NCI-H226 (cell line): Measurements from ENCODE around the gene OSMR.

ENCODE experiments used
- DNase-seq: peaks from one replicate; pipeline ENCODE4 v3.0.0-alpha.2; 2015

The OSMR gene

DNA sequence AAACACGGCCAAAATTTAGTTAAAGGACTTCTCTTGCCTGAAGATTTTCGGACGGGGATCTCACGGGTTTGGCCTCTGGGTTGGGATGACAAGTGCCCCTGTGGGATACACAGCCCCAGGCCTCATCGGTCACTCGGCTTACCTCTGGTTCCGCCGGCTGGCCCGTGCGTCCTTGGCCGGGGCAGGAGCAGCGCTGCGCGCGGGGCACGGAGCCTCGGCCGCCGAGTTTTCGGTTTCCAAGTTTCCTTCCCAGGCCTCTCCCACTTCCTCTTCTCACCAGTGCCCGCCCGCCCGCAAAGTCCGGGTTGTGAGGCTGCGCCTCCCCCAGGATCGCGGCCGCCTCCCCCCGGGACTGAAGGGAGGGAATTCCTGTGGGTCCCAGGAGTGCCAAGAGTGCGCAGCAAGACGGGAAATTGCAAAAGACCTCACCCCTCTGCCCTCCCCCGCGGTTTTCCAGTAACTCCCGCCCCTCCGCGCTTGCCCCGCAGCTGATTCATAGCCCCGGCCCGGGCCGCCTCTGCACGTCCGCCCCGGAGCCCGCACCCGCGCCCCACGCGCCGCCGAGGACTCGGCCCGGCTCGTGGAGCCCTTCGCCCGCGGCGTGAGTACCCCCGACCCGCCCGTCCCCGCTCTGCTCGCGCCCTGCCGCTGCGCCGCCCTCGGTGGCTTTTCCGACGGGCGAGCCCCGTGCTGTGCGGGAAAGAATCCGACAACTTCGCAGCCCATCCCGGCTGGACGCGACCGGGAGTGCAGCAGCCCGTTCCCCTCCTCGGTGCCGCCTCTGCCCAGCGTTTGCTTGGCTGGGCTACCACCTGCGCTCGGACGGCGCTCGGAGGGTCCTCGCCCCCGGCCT is at the start of gene OSMR:
Gene OSMR, plus strand, starts transcription at position 487 of the 853 bp plus-strand sequence. CDS start 23,033 bp downstream, outside the sequence.
- peak; percentile 98 for DNase-seq

DNA sequence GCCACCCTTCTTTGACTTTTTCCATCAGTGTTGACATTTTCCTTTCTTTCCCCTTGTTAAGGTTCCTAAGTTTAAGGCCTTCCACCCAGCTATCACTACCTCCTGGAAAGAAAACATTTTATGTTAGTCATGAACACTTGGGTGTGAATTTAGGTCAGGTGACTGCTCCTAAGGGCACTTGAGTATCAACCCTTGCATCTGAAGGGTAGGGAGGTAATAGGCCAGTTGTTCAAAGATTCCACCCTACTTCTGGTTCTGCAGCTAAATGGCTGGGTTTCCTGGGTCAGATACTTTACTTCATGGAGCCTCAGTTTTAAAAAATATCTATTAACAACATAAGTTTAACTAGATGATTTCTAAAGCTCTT is 49.1 kb upstream of the OSMR start:
- DNase-seq, result no peak

DNA sequence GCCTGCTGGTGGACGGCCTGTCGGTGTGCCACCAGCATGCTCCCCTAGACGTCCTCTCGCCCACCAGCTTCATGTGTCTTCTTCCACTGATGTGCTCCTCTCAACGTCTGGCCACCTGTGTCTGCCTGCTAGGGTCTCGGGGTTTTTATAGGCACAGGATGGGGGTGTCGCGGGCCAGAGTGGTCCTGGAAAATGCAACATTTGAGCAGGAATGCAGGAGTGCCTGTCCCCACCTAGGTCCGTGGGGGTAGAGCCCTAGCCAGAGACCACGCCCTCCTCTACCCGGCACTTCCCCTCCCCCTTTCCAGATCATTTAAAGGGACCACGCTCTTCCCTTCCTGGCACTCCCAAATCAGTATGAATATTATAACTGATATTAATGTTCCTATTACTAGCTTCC is 48.0 kb upstream of the OSMR start:
- DNase-seq, result no peak

DNA sequence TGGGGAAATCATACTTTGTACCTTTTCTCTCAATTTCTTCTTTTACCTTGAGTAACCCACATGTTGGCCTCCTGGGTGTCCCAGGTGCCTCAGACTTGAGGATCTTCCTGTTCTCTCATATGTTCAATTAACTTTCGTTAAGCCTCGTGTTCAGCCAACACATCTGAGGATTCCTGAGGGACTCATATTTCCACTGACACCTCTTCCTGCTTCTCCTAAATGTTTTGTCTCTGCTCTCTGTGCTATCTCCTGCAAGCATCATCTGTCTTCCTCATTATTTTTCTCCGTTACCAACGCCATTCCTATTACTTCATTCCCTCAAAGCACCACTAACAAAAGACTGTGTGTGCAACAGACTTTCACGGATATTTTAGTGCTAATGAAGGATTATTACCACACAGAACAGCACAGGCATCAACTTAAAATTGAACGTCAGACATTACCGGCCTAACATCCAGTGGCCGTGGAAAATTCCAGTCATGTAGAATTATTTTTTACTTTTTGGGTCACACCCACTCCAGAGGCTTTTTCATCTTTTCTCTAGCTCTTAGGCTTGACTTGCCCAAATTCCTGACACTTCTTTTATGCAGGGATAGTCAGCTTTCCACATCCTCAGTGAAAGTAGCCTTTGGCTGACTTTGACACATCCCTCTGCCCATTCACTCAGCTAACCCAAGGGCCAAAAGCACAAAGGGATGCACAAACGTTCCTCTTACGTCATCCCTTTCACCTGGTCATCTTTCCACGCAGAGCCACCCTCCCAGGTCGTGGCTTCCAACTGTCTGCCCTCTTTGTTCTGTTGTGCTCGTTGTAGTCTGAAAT is 46.0 kb upstream of the OSMR start:
- DNase-seq, result no peak

DNA sequence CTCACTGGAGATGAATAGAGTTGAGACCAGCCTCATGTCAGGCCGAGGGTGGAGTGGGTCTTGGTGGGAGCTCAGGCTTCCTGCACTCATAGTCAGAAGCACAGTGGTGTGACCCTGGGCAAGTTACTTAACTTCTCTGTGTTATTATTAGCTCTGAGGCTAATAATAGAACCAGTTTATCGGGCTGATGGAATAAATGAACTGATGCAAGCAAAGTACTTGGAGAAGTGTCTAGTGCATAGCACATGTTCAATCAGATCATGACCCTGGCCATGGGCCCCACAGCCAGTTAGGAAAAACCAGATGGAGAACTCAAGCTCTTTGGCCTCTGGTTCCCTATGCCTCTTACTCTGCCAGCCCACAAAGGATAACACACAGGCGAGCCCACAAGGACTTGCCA is 45.3 kb upstream of the OSMR start:
- no peak for DNase-seq

DNA sequence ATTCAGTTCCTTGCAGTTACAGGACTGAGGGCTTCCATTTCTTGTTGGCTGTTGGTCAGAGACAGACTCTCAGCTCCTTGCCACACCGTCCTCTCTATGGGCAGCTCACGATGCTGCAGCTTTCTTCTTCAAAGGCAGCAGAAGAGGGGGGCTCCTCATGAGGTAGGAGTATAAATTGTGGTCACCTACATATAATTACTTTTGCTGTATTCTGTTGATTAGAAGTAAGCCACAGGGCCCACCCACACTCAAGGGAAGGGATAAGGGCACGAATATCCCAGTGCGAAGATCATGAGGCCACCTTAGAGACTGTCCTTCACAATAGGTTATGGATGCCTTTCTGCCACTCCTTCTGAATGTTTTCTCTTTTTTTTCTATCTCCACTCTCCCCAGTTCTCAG is 43.7 kb upstream of the OSMR start:
- DNase-seq, result no peak

DNA sequence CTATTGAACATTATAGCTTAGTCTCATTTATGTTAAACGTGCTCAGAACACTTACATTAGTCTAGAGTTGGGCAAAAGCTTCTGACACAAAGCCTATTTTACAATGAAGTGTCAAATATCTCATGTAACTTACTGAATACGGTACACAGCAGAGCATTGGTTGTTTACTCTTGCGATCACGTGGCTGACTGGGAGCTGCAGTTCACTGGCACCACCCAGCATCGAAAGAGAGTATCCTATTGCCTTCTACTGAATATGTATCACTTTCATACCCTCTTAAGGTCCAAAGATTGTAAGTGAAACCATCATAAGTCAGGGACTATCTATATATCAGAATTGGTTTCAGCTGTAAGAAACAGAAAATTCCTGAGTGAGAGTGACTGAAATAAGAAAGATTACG is 42.6 kb upstream of the OSMR start:
- DNase-seq, result no peak

DNA sequence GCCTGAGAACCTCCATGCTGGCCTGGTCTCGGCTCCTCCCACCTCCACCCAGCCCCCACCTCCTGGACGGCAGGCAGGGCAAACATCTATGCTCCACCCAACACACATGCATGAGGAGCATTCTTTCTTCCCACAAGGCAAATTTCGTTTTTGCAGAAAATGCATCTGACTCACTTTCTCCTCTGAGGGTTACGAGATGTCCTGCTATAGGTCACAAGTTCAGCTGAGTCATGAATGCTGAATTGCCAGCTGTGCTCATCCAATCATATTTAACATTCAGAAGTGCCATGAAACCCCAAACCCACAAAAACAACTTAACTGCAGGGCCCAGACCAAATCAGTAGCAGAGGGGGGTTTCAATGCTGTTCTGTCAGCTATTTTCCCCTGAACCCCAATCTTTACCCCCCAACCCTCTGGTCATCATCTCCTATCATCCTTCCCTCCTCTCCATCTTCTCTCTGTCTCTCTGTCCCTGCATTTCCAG is 39.0 kb upstream of the OSMR start:
- DNase-seq, result peak; percentile 98

DNA sequence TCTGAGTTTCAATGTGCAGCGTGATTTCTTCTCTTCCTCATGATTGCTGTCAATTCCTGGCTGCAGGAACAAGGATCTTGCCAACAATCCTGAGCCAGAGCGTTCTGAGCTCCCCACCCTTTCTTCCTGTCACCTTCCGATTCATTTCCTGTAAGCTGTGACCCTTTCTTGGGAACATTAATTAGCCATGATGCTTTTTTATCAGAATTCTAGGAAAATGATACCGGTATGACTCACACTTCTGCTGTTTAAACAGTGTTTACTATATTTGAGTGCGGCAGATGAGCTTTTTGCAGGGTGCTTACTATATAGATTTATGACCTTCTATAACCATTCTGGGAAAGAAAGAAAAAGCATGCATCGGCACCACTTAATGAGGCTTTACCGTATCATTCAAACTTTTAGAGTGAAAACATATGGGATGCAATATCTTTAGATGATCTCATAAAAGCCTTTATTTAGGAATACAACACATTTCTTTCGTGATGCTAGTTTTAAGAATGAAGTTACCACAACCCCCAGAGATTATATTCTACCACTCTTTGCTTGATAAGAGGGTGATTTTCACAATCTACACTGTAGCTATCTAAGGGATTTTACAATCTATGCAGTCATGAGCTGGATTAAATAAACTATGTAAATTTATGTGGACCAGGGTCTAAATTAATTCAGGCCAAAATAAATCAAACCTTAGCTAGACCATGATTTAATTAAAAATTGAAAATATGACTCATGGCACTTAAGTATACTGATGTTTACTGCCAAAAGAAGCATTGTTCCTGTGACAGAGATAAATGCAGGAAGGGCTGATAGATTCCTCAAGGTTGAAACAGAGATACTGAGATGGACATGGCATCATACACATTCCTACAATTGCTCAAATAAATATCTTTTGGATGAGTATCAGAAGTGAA is 38.0 kb upstream of the OSMR start:
- peak; percentile 87 for DNase-seq

DNA sequence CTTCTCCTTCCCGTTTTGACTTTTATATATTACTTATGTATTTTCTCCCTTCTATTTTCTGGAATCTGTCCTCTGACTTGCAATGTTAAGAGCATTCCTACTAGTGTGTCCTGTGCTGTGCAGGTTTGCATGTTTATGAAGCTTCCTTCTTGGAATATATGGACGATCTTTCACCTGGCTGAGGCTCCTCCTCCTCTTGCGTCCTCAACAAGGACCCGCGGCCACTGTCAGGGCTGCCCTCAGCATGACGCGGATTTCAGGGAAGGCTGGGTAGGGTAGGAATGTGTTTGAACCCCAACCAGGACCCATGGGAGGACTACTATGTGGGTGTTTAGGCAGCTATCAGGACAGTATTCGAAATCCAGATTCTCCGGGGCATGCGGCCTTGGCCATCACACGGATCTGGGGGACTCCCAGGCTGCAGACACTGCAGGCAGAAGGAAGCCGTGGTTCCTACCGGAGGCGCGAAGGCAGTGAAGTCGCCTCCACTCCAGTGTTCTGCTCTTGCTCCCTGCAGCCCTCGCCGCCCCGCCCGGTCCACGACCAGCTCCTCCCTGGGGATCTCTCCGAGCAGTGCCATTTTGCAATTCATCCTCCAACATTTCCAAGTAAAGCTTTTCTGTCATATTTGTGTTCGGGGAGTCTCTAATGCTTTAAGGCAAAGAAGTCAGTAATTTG is 37.0 kb upstream of the OSMR start:
- peak; percentile 3 for DNase-seq

DNA sequence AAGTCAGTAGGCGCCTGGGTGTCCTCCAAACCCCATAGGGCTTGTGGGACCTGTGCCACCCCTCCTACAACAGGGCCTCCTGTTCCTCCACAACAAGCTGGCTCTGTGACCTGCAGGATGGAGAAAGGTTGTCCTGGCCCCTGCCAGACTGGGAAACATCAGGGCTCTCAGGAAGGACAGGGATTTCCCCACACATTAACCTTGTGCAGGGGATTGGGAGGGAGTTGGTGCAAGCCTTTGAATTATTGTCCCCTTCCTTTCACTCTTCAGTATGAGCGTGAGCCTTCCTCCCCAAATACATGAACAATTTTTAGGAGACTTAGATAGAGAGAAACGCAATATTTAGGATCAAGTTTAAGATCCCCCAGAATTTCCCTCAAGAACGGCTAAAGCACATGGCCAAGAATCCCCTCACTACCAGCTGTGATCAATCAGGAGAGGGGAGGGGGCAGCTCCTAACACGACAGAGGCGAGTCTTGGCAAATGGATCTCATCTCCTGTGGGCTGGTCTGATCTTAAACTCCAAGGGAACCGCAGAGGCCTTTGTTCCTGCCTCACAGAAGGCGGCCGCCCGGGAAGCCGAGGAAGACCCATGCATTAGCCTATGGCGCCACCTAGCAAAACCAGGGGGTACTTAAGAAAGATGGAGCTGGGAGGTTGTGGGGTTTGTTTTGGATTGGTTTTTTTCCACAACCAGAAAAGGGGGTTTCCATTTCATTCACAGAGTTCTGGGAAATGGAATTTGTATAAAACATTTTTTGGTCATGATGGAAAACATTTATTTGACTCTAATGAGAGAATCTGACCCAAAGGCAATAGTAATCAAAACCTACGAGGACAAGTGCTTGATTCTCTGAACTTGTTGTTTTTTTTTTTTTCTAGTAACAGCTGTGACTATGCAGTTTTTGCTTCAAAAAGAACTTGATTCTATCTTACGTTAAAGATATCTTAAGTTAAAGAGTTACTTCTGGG is 36.1 kb upstream of the OSMR start:
- DNase-seq, result peak; percentile 69

DNA sequence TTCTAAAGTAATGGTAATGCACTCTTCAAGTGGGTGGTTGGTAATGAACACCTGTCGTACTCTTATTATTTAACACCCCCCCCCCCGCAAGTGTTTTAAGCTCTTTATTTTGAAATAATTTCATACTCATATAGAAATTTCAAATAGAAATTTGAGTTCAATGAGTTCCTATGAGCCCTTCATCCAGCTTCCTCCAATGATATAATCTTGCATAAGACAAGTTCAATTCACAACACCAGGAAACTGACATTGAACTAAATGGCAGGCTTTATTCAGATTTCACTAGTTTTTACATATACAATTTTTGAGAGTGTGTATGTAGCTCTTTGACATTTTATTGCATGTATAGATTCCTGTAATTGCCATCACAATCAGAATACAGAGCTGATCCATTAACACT is 30.9 kb upstream of the OSMR start:
- DNase-seq, result no peak

DNA sequence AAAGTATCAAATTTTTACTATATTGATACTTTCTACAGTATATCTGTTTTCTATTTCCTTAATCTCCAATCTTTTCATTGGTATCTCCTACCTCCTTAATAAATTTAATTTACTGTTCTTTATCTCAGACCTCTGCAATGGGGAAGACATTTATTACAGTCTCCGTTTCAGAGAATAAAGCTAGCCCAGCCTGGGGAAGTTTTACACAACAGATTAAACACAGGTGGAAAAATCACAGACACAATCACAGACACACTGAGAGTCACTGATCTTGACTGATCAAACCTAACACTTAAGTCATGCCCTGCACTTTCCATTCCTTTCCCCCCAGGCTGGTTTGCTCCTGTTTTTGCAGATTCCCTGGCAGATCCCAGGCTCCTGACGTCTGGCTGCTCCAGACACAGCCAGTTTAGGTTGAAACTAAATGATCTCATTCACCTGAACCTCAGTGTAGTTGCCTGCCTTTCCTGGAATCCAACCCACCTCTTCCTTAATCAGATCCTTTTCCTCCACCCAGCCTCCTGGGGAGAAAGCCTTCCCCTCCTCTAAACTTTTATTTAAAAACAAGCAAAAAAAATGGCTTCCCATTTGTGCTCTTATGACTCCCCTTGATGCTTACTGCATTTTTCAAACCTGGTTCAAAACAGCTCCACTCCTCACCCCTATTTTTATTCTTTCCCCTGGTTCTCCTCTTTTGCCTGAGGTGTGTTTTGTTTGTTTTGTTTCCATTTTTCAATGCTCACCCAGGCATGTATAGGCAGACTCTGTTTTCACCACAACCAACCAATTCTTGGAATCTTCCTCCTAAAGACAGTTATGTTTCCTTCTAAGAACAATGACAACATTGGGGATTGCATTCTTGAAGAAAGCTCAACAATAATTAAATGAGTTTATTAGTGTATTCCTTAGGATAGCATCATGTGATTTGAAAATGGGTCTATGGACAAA is 29.5 kb upstream of the OSMR start:
- DNase-seq, result peak; percentile 64

DNA sequence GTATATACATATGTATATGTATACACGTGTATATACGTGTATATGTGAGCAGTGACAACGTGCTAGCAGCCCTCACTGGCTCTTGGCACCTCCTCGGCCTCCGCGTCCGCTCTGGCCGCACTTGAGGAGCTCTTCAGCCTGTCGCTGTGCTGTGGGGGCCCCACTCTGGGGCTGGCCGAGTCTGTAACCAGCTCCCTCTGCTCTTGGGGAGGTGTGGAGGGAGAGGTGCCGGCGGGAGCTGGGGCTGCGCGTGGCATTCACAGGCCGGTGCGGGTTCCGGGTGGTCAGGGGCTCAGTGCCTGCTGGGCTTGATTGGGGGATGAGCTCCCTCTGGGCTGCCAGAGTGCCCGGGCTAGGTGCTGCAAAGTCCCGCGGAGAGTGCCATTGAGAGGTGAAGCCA is 24.1 kb upstream of the OSMR start:
- DNase-seq, result no peak

DNA sequence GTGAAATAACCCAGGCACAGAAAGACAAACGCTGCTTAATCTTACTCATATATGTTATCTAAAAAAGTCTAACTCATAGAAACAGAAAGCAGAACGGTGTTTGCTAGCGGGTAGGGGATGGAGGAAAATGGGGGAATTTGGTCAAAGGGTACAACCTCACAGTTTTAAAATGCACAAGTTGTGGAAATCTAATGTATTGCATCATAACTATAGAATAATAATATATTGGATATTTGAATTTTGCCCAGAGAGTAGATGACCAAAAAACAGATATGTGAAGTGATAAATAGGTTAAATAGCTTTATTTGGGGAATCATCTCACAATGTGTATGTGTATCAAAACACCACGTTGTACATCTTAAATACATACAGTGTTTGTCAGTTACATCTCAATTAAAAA is 22.3 kb upstream of the OSMR start:
- DNase-seq, result no peak

DNA sequence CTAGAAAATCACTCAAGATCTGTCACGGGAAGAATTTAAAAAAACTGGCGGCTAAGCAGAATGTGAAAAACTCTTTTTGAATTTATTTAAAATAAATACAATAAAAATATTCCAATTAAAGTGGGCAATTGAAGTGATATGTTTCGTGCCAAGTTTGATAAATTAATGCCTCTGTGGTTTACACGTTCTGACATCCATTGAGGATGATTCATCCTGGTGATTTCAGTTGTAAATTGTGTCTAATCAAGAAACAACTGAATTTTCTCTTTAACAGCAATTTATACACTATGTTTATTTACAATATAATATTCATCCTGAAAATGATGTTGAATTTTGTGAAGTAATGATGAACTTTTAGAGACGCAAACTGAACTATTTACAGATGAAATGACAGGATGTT is 21.0 kb upstream of the OSMR start:
- no peak for DNase-seq

DNA sequence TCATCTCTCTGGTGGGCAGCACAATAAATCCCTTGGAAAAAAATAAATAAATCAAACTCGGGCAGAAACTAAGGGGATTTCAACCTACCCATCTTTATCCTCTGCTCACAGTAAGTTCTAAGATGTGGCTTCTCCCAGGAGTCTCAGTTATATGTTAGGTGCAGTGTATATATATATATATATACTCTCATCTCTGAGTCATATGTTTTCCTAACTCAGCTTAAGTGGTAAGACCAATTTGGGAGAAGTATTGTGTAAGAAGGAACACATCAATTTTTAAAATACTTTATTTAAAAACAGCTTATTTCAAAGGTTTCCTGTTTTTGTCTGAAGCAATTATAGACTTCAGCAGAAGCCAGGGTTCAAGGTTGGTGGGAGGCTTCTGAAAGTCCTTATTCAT is 20.3 kb upstream of the OSMR start:
- no peak for DNase-seq

DNA sequence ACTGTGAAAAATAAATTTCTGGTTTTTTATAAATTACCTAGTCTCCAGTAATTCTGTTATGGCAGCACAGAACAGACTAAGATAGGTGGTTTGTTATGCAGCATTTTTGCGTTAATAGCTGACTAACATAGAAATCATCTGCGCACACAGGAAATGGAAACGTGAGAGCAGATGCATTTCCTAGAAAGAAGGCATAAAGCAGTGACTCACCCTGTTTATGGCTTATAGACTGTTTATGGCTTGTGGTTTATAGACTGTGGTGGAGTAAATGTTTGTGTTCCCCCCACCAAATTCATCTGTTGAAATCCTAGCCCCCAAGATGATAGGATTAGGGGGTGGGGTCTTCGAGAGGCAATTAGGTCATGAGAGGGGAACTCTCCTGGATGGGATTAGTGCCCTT is 18.3 kb upstream of the OSMR start:
- no peak for DNase-seq

DNA sequence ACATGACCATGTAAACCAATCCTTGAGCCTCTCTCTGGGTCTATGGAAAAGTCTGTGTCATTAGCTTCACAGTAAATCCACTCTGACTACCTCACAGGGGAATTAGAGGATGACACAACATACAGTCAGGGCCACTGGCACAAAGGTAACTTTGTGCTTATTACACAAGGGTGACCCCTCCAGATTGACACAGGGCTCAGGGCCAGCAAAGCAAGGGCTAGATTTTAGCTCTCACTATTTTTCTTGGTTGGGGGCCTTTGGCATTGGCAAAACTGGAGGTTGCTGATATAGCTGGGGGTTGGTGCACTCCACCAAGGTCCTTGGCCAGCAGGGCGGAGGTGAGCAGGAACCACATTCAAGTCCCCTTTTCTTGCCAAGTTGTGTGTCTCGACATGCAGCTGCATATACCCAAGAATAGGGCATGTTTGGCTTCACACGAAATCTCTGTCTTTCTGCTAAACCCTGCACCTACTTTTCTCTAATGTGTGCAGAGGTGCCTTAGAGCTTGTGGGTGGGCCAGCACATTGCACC is 15.2 kb upstream of the OSMR start:
- no peak for DNase-seq

DNA sequence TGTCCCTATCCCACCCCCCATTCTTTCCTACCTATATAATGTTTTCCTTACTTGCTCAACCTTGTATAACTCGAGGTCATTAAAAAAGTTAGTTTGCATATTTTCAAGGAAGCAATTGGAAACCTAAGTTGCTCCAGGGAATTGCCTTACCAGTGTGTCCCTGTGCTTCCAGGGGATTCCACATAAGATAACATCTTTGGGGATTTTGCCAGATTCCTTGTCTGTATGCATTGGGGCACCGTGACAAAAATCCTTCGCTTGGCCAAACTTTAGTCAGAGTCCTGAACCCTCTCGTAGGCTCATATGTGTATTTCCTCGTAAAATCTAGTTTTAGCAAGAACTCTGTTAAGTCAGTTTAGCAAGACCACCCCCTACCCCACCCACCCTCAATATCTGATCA is 14.7 kb upstream of the OSMR start:
- DNase-seq, result no peak
